Astrocyte of the spinal cord (primary cell): ENCODE measurements around the gene SH3BP1.

Experiments
- DNase-seq: peaks from one replicate; pipeline ENCODE4 v3.0.0; 2011; ENCODE audit warnings: low read depth, low spot score
- H3K4me3 ChIP-seq: 2 replicates; pipeline ENCODE4 v1.5.1; 2011; ENCODE audit warnings: low read depth, mild to moderate bottlenecking, low read length, moderate library complexity
- in situ Hi-C: cut with HindIII; loops from 2 replicates; pipeline ENCODE4 v1.10.0; 2017; ENCODE audit warnings: low sequenced_read_pairs
- TF ChIP-seq, protein P1 (sequence below): IDR thresholded peaks from 2 replicates; pipeline ENCODE4 v1.5.1; 2012; ENCODE audit warnings: low read depth, mild to moderate bottlenecking, low read length, inconsistent platforms

SH3BP1 gene

DNA sequence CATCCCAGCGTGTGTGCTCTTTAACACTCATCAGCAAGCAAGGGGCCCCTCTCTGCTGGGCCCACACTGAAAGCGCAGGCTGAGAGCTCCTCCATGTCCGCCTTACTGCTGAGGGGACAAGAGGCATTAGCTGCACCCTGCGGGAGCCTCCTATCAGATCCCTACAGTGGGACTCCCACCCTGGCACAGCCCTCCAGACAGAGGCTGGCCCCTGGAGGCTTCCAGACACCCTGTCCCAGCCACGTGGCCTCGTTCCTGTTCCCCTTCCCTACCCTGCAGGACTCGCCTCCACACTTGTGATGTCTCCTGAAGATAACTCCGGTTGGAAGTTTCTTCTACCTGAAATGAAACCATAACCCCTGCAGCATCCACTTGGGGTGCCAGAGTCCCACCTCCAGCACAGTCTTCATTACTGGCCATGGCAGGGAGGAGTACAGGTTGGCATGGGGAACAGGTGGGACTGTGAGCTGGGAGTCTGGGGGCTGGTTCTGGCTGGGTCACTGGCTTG lies 5.0 kb upstream of the SH3BP1 start:
- peak; percentile 22 for DNase-seq
- in situ Hi-C loops, result no loop called here
- H3K4me3 ChIP-seq, result no peak overlapping the region

DNA sequence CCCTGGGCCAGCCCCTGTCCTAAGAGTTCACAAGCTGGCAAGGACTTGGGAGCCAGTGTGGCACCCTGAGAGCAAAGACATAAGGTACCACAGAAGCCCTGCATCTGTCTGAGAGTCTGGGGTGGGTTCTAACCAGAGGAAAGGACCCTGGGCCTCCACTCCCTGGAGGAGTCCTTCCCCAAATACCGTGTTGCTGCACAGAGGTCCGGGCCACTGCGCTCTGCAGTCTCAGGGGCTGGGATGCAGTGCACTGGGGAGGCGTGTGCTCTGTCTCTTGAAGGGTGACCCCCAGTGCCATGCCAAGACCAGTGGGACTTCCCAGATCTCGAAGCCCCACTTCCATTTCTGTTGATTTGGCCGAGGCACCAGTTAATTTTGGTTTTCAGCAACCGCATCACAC lies 4.3 kb upstream of the SH3BP1 start:
- H3K4me3 ChIP-seq, result no peak overlapping the region
- in situ Hi-C loops, result no loop called here
- DNase-seq, result no peak
- TF ChIP-seq, protein P1, sequence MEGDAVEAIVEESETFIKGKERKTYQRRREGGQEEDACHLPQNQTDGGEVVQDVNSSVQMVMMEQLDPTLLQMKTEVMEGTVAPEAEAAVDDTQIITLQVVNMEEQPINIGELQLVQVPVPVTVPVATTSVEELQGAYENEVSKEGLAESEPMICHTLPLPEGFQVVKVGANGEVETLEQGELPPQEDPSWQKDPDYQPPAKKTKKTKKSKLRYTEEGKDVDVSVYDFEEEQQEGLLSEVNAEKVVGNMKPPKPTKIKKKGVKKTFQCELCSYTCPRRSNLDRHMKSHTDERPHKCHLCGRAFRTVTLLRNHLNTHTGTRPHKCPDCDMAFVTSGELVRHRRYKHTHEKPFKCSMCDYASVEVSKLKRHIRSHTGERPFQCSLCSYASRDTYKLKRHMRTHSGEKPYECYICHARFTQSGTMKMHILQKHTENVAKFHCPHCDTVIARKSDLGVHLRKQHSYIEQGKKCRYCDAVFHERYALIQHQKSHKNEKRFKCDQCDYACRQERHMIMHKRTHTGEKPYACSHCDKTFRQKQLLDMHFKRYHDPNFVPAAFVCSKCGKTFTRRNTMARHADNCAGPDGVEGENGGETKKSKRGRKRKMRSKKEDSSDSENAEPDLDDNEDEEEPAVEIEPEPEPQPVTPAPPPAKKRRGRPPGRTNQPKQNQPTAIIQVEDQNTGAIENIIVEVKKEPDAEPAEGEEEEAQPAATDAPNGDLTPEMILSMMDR, result no peak

More for the DNA sequence above, 5.0 kb upstream of the SH3BP1 start:
- TF ChIP-seq, protein P1, result peak; percentile 29

DNA sequence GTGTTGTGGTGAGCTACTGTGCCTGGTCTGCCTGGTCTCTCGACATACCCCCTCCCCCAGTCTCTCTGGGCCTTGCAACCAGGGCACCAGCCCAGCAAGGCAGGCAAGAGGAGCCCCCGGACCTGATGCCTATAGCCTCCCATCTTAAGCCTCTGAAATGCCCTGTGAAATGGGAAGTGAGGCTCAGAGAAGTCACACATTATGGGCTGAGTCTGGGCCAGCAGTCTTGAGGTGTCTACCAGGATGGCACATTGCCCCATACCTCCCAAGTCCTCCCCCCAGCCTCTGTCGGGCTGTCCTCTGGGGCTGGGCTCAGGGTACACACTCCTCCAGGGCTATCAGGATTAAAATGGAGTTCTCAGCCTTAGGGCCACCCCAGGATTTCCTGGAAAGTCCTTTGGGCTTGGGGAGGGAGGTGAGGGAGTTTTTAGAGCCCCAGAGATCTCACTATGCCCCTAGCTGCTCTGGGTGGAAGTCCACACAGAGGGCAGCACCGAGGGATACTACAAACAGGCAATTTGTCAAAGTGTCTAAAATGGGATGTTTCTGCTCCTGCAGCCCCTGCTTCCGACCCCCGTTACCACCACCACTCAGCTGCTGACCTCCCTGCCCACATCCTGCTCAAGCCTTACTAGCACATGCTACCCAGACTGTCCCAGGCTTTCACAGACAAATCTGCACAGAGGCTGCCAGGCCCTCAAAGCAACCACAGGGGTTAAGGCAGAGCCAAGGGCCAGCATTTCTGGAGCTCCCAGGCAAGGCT lies 3.1 kb upstream of the SH3BP1 start:
- in situ Hi-C loops, result no loop called here
- no peak overlapping the region for H3K4me3 ChIP-seq
- DNase-seq, result peak; percentile 84
- TF ChIP-seq, protein P1, result peak; percentile 59

DNA sequence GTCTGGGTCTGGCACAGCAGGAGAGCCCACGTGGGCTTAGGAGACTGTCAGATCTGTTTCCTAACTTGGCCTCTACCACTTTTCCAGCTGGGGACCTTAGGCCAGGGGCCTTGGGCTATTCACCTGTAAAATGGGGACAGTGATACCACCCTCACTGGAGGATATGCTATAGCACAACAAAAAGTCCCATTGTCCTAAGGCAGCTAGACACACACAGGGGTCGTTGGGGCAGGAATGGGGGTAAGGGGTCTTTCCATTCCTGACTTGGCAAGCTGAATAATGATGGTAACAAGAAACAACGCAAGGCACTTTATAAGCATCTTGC lies 2.6 kb upstream of the SH3BP1 start:
- H3K4me3 ChIP-seq, result no peak overlapping the region
- no peak for DNase-seq
- in situ Hi-C loops, result no loop called here
- TF ChIP-seq, protein P1, result no peak

DNA sequence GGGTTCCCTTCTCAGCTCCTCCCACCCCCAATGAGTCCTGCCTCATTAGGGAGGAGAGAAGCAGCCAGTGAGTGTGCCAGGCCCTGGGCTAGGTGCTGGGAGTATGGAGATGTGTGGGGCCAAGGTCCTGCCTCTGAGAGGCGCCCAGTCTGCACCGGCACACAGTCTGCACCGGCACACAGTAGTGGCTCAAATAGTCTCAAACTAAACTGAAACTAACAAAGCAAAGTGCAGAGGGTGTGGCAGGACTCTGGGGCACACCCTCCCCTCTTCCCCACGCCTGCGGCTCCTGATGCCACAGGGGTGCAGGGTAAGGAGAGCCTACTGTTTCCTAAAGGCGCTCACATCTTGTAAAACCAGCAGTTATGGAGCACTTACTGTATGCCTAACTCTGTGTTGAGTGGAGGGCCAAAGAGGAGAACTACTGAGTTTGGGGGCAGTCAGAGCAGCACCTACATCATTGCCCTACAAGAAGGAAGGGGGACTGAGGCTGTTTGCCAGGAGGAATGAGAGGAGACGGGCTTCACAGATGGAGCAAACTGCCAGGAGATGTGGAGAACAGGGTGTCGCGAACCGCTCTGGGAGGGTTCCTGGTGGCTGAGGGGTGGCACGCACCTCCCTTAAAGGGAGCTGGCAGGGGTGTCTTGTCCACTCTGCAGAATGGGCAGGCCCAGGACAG lies 939 bp upstream of the SH3BP1 start:
- TF ChIP-seq, protein P1, result no peak
- in situ Hi-C loops, result no loop called here
- H3K4me3 ChIP-seq, result peak overlapping the region; percentile 18
- no peak for DNase-seq

DNA sequence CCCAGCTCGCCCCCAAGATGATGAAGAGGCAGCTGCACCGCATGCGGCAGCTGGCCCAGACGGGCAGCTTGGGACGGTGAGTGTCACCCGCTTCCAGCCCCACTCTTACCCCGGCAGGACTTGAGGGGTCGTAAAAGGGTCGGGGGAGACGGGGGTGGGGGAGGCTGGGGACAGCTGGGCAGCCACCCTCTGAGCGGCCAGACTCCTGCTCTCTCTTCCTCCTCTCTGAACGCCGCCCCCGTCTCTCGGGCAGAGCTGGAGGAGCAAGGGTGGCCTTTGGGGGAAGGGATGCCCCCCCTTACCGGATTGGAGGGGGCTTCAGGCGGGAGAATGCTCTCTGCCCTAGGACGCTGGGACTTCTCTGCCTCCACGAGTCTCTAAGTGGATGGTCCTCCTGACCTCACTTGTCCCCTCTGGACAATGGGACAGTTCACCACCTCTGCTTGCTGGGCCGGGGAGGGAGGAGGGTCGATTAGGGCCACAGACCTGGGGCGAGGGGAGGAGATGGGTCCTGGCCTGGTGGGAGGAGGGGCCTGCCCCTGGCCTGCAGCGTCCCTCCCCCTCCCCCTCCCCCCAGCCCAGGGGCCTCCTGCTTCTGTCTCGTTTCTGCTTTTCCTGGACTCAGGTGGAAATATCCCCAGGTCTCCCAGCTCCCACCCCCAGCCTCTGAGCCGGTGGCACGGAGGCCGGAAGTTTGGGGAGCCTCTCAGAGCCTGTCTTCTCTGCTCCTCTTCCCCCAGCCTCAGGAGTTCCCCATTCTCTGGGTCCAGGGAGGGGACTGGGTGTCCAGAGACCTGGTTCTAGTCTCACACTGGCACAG lies 512 bp downstream of the SH3BP1 start:
- no peak for DNase-seq
- peak overlapping the region; percentile 60 for H3K4me3 ChIP-seq
- in situ Hi-C loops, result no loop called here
- TF ChIP-seq, protein P1, result no peak
